ENCODE results near the gene ACSF2. TPM values are rescaled to one million over a fixed set of nuclear protein-coding genes. Genes with fewer than 3 reads are reported as not detected.

ACSF2 gene
- total RNA-seq, 1 experiment from 2014 or later, result 17.2 TPM

- DNase-seq (ENCODE audit: low read depth, low spot score) (no peak), ATAC-seq (no peak)
- Histone ChIP-seq H3K27ac (ENCODE audit: low read length) (no peak overlapping the region), H3K4me3 (ENCODE audit: low read depth in 2 of 2, low read length in 2 of 2) (no peak overlapping the region), H3K9me3 (ENCODE audit: control insufficient read depth, insufficient read depth, low read depth, low read length) (no peaks in the 10 kb centered on the region), H3K27me3 (ENCODE audit: control insufficient read depth, insufficient read depth, low read length) (no peaks in the 10 kb centered on the region), H3K4me1 (ENCODE audit: control insufficient read depth, insufficient read depth, low read length) (no peaks in the 10 kb centered on the region), H3K36me3 (ENCODE audit: control insufficient read depth, insufficient read depth, low read length) (peaks cover 57% of the 10 kb centered on the region)
- intact Hi-C loops (cut with micrococcal nuclease; ENCODE audit: unreplicated experiment) (no loop called here), in situ Hi-C loops (cut with HindIII; ENCODE audit: low pct_unique_long_range_greater_than_20kb, low sequenced_read_pairs) (no loop called here)
- POLR2A ChIA-PET, result interaction anchor here (0.6 kb wide), 1 partner anchor 26 kb away, joined by 4 read pairs; no protein-coding TSS in a partner anchor
- TF ChIP-seq CTCF (IDR thresholded peaks at IDR 0.05), result no peak
- no peak for TF ChIP-seq TCF7L2 (IDR thresholded peaks at IDR 0.05; ENCODE audit: low read depth, low read length)
- TF ChIP-seq POLR2AphosphoS5 (IDR thresholded peaks at IDR 0.05; ENCODE audit: low read depth, low read length), result no peak; the same call in 1 of the 2 replicates
- no peak for TF ChIP-seq REST (IDR thresholded peaks at IDR 0.05; ENCODE audit: insufficient read depth in 1 of 2, low read depth in 2 of 2, low read length in 1 of 2)
- no peak for TF ChIP-seq SIN3A (IDR thresholded peaks at IDR 0.05; ENCODE audit: borderline replicate concordance, insufficient read depth, low read depth, low read length)
- no TSS peak for BruUV-seq (replicated peaks)
- CTCF ChIA-PET, result no interaction called here
Measured at GRCh38 chr17:50388728-50389127, 37.3 kb upstream of the ACSF2 start.

- intact Hi-C loops (cut with micrococcal nuclease; ENCODE audit: unreplicated experiment), result no loop called here
- DNase-seq (ENCODE audit: low read depth, low spot score) (no peak), ATAC-seq (no peak)
- Histone ChIP-seq H3K4me1 (ENCODE audit: control insufficient read depth, insufficient read depth, low read length) (no peaks in the 10 kb centered on the region), H3K27me3 (ENCODE audit: control insufficient read depth, insufficient read depth, low read length) (no peaks in the 10 kb centered on the region), H3K9me3 (ENCODE audit: control insufficient read depth, insufficient read depth, low read depth, low read length) (no peaks in the 10 kb centered on the region), H3K27ac (ENCODE audit: low read length) (no peak overlapping the region), H3K36me3 (ENCODE audit: control insufficient read depth, insufficient read depth, low read length) (peaks cover 65% of the 10 kb centered on the region), H3K4me3 (ENCODE audit: low read depth in 2 of 2, low read length in 2 of 2) (no peak overlapping the region)
- in situ Hi-C loops (cut with HindIII; ENCODE audit: low pct_unique_long_range_greater_than_20kb, low sequenced_read_pairs), result no loop called here
- ChIA-PET POLR2A (no interaction called here), CTCF (no interaction called here)
- TF ChIP-seq REST (IDR thresholded peaks at IDR 0.05; ENCODE audit: insufficient read depth in 1 of 2, low read depth in 2 of 2, low read length in 1 of 2) (no peak), SIN3A (IDR thresholded peaks at IDR 0.05; ENCODE audit: borderline replicate concordance, insufficient read depth, low read depth, low read length) (no peak), POLR2AphosphoS5 (IDR thresholded peaks at IDR 0.05; ENCODE audit: low read depth, low read length) (no peak)
- no TSS peak for BruUV-seq (replicated peaks)
Measured at GRCh38 chr17:50389534-50389933, 36.5 kb upstream of the ACSF2 start.

All from Panc1 (cell line).